Spleen (tissue), 11 donors: ENCODE data around the gene CYSLTR1. TPM values are rescaled to one million over a fixed set of nuclear protein-coding genes. Genes with fewer than 3 reads are reported as not detected.

Experiments
- DNase-seq: peaks from one replicate; pipeline ENCODE4 v3.0.0-alpha.2; 2020
- H3K27ac ChIP-seq, 8 donors: fragments of 200-600 bp; sonication (generic) in 7 of 8; 1 replicate in 4 of 8; 2 replicates in 4 of 8; pipeline versions ENCODE4 v1.5.0 to v1.8.0; 2016 to 2021; ENCODE audit warnings: inconsistent platforms in 4 of 8, mild to moderate bottlenecking in 4 of 8, moderate library complexity in 1 of 8
- H3K27me3 ChIP-seq, 7 donors: fragments of 200-600 bp; sonication (generic) in 6 of 7; replicated peaks in 1 of 7; 1 replicate in 4 of 7; 2 replicates in 3 of 7; pipeline versions ENCODE4 v1.5.0 to v1.8.0; 2016 to 2021; ENCODE audit warnings: inconsistent platforms in 3 of 7, mild to moderate bottlenecking in 1 of 7
- H3K36me3 ChIP-seq, 6 donors: fragments of 200-600 bp; sonication (generic) in 5 of 6; 1 replicate in 4 of 6; 2 replicates in 2 of 6; pipeline versions ENCODE4 v1.5.0 to v1.8.0; 2016 to 2021; ENCODE audit warnings: inconsistent platforms in 2 of 6
- H3K4me1 ChIP-seq, 6 donors: fragments of 200-600 bp; sonication (generic) in 5 of 6; 1 replicate in 3 of 6; 2 replicates in 3 of 6; pipeline versions ENCODE4 v1.5.0 to v1.8.0; 2016 to 2021; ENCODE audit warnings: inconsistent platforms in 3 of 6
- H3K4me3 ChIP-seq, 8 donors: fragments of 200-600 bp; sonication (generic) in 7 of 8; 1 replicate in 4 of 8; 2 replicates in 4 of 8; pipeline versions ENCODE4 v1.5.0 to v1.8.0; 2016 to 2021; ENCODE audit warnings: inconsistent platforms in 4 of 8, mild to moderate bottlenecking in 4 of 8, moderate library complexity in 2 of 8
- H3K9me3 ChIP-seq, 8 donors: fragments of 200-600 bp; sonication (generic) in 7 of 8; 1 replicate in 4 of 8; 2 replicates in 4 of 8; pipeline versions ENCODE4 v1.5.0 to v1.8.0; 2016 to 2021; ENCODE audit warnings: inconsistent platforms in 4 of 8
- POLR2A ChIP-seq, 3 donors: fragments of 450-650 bp; IDR thresholded peaks; one replicate each; pipeline ENCODE4 v1.5.1; 2017; ENCODE audit warnings: antibody characterized with exemption in 3 of 3, mild to moderate bottlenecking in 1 of 3
- POLR2AphosphoS5 ChIP-seq, 3 donors: sonication (generic); formaldehyde crosslinking; IDR thresholded peaks; one replicate each; pipeline ENCODE4 v1.5.1; 2017; ENCODE audit warnings: antibody characterized with exemption in 3 of 3
- WGBS, 5 donors: extraction: QIAGEN DNeasy Blood & Tissue Kit in 3 of 5; methylation state at CpG; one replicate each; pipeline versions ENCODE4 v1.1.5 to v1.1.7; 2013 to 2018; 5-methylcytosine and 5-hydroxymethylcytosine counted together
- intact Hi-C: fragments of 100-400 bp; cut with DNase I; formaldehyde crosslinking; loops from one replicate; pipeline ENCODE4 v1.15.0; 2023; ENCODE audit warnings: low total_unique reads
- polyA plus RNA-seq, 3 donors: library from polyadenylated mRNA; stranded (reverse); fragments of 200-250 nt; gene quantifications; one replicate each; pipeline ENCODE4 v1.2.1, GENCODE V29; 2013
- total RNA-seq, 7 donors: library from RNA; depleted of rRNA in 3 of 7; stranded (reverse); fragments of >200 nt in 3 of 7; fragmentation: NEBNext Ultra II Directional in 4 of 7; extraction: Animal tissue kit (Norgen Biotek cat#: 25700) in 4 of 7; gene quantifications; one replicate each; pipeline versions ENCODE4 v1.1.0 to v1.2.1, GENCODE V29; 2016 to 2021
- TF ChIP-seq, protein P1 (sequence below), 11 experiments: fragments of 200-600 bp in 7 of 11; fragments of 450-650 bp in 4 of 11; sonication (generic) in 4 of 11; IDR thresholded peaks in 8 of 11; conservative IDR thresholded peaks in 3 of 11; 1 replicate in 7 of 11; 2 replicates in 4 of 11; pipeline versions ENCODE4 v1.4.0 to v1.8.0; 2016 to 2021; ENCODE audit warnings: antibody characterized with exemption in 11 of 11, inconsistent platforms in 4 of 11, mild to moderate bottlenecking in 1 of 11
- donor health status: healthy with polysubstance abuse.
- donor health status: DM: no; HTN: no; CAD: no; lungs with moderate emphysema.
- donor health status: DM: no; HTN: no; CAD: no.
- donor health status: Bipolar disorder and iron deficiency.
- donor health status: healthy.
- donor health status: DM: no; HTN: no; CAD: no.
- donor health status: DM: yes; HTN: yes; CAD: no.

The CYSLTR1 gene
- total and polyA plus RNA-seq, 10 donors, result 10.5 to 31.5 (median 16.3) TPM

- peaks cover 0 to 46% (median 5%) of the 10 kb centered on the region in 6 donors for H3K4me1 ChIP-seq
- WGBS, 5 donors, result 74 to 89% (median 83%) methylated on average over 2 of the region's 2 CpGs
- H3K27ac ChIP-seq, result peak overlapping the region in 4 of 8 donors; percentile 26 to 79 (median 64)
- no peak for DNase-seq
- H3K4me3 ChIP-seq, result no peak overlapping the region
- H3K36me3 ChIP-seq, result no peaks in the 10 kb centered on the region
- intact Hi-C loops, result no loop called here
- no peaks in the 10 kb centered on the region for H3K9me3 ChIP-seq
- TF ChIP-seq, protein P1, sequence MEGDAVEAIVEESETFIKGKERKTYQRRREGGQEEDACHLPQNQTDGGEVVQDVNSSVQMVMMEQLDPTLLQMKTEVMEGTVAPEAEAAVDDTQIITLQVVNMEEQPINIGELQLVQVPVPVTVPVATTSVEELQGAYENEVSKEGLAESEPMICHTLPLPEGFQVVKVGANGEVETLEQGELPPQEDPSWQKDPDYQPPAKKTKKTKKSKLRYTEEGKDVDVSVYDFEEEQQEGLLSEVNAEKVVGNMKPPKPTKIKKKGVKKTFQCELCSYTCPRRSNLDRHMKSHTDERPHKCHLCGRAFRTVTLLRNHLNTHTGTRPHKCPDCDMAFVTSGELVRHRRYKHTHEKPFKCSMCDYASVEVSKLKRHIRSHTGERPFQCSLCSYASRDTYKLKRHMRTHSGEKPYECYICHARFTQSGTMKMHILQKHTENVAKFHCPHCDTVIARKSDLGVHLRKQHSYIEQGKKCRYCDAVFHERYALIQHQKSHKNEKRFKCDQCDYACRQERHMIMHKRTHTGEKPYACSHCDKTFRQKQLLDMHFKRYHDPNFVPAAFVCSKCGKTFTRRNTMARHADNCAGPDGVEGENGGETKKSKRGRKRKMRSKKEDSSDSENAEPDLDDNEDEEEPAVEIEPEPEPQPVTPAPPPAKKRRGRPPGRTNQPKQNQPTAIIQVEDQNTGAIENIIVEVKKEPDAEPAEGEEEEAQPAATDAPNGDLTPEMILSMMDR (IDR thresholded peaks at IDR 0.05 in 8 of 11, conservative IDR thresholded peaks at IDR 0.05 in 3 of 11), result no peak
- TF ChIP-seq POLR2A (IDR thresholded peaks at IDR 0.05) (no peak), POLR2AphosphoS5 (IDR thresholded peaks at IDR 0.05) (no peak)
- H3K27me3 ChIP-seq, result no peaks in the 10 kb centered on the region
Measured at GRCh38 chrX:78330068-78330467, 2.7 kb upstream of the CYSLTR1 start.

GRCh38 chrX:78329486-78329885 lies 2.1 kb upstream of the CYSLTR1 start:
- H3K27ac ChIP-seq, result peak overlapping the region in 5 of 8 donors; percentile 6 to 79 (median 51)
- DNase-seq, result no peak

DNA sequence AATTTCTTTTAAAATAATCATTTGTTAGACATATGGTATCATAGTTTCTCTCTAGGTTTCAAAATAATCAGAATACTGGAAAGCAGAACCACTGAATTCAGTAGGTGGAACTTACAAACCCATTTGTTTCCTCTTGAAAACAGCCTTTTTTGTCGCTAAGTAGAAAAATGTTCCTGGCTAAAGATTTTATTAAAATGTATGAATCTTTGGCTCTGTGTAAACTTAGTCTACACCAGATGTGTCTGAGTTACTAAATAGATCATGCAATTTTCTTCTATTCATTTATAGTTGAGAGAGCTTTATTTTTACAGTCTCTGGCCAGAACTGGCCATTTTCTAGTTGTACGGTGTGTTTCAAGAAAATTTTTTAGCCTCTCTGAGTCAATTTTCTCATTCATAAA lies 1.0 kb downstream of the CYSLTR1 start:
- H3K36me3 ChIP-seq, result no peaks in the 10 kb centered on the region
- H3K27me3 ChIP-seq, result no peaks in the 10 kb centered on the region
- no peak for DNase-seq
- intact Hi-C loops, result no loop called here
- no peak for TF ChIP-seq POLR2A (IDR thresholded peaks at IDR 0.05)
- TF ChIP-seq POLR2AphosphoS5 (IDR thresholded peaks at IDR 0.05), result no peak
- TF ChIP-seq, protein P1 (IDR thresholded peaks at IDR 0.05 in 8 of 11, conservative IDR thresholded peaks at IDR 0.05 in 3 of 11), result no peak
- peak overlapping the region; percentile 24 to 64 (median 32) for H3K4me3 ChIP-seq
- H3K4me1 ChIP-seq, result peaks cover 2 to 66% (median 23%) of the 10 kb centered on the region in 6 donors
- 20 to 54% (median 33%) methylated on average over 2 of the region's 2 CpGs for WGBS, 5 donors
- no peaks in the 10 kb centered on the region for H3K9me3 ChIP-seq
- H3K27ac ChIP-seq, result peak overlapping the region; percentile 17 to 79 (median 66)

More at GRCh38 chrX:78329486-78329885, 2.1 kb upstream of the CYSLTR1 start:
- H3K9me3 ChIP-seq, result no peaks in the 10 kb centered on the region
- H3K36me3 ChIP-seq, result no peaks in the 10 kb centered on the region
- H3K4me1 ChIP-seq, result peaks cover 0 to 48% (median 5%) of the 10 kb centered on the region in 6 donors
- intact Hi-C loops, result no loop called here
- TF ChIP-seq POLR2A (IDR thresholded peaks at IDR 0.05), result no peak
- TF ChIP-seq, protein P1 (IDR thresholded peaks at IDR 0.05 in 8 of 11, conservative IDR thresholded peaks at IDR 0.05 in 3 of 11), result no peak
- TF ChIP-seq POLR2AphosphoS5 (IDR thresholded peaks at IDR 0.05), result no peak
- peak overlapping the region in 1 of 8 donors; percentile 6 for H3K4me3 ChIP-seq
- 41 to 61% (median 57%) methylated on average over 4 of the region's 4 CpGs for WGBS, 5 donors
- no peaks in the 10 kb centered on the region for H3K27me3 ChIP-seq

GRCh38 chrX:78322863-78323262 lies 4.5 kb downstream of the CYSLTR1 start:
- TF ChIP-seq POLR2AphosphoS5 (IDR thresholded peaks at IDR 0.05) (no peak), POLR2A (IDR thresholded peaks at IDR 0.05) (no peak)
- TF ChIP-seq, protein P1 (IDR thresholded peaks at IDR 0.05 in 8 of 11, conservative IDR thresholded peaks at IDR 0.05 in 3 of 11), result no peak
- no peaks in the 10 kb centered on the region for H3K9me3 ChIP-seq
- H3K4me3 ChIP-seq, result peak overlapping the region in 1 of 8 donors; percentile 7
- intact Hi-C loops, result no loop called here
- H3K4me1 ChIP-seq, result peaks cover 3 to 46% (median 23%) of the 10 kb centered on the region in 6 donors
- H3K36me3 ChIP-seq, result no peaks in the 10 kb centered on the region
- peak overlapping the region in 6 of 8 donors; percentile 18 to 49 (median 35) for H3K27ac ChIP-seq
- DNase-seq, result no peak
- H3K27me3 ChIP-seq, result no peaks in the 10 kb centered on the region
